HCT116 (cell line): ENCODE measurements around the gene MCC. TPM values are rescaled to one million over a fixed set of nuclear protein-coding genes. Genes with fewer than 3 reads are reported as not detected.

Experiments
- ATAC-seq: fragments of 200-7000 bp; cut with Tn5 transposase; 2 replicates; pipeline ENCODE4 v1.9.1; 2020; ENCODE audit warnings: mild to moderate bottlenecking, moderate library complexity
- BruUV-seq: library from RNA; stranded (reverse); fragments of 400-500 nt; replicated peaks from 2 replicates; lab custom pipeline; 2021; lab: Mats Ljungman, UMichigan
- CTCF ChIA-PET: fragments of 300-600 bp; sonication (Branson Sonifier 250); formaldehyde crosslinking; loops from one replicate; lab custom pipeline; 2021; ENCODE audit warnings: antibody characterized with exemption; lab: Charles Lee
- POLR2A ChIA-PET: fragments of 300-600, 350-600 bp; sonication (Branson Sonifier 250); formaldehyde crosslinking; loops from one replicate; lab custom pipeline; 2021; ENCODE audit warnings: antibody characterized with exemption; lab: Charles Lee
- RAD21 ChIA-PET, 2 experiments: fragments of 300-600 bp; sonication (Branson Sonifier 250); formaldehyde crosslinking; loops; one replicate each; lab custom pipeline; 2023; ENCODE audit warnings: low total read pairs in 2 of 2; ENCODE audit not compliant: uncharacterized antibody in 2 of 2, unreplicated experiment in 2 of 2, low non-redundant PET in 1 of 2; lab: Charles Lee
- DNase-seq: peaks from one replicate; pipeline ENCODE4 v3.0.0-alpha.2; 2010; ENCODE audit warnings: low read depth, low spot score
- H2AFZ ChIP-seq: fragments of 200-600 bp; shearing (Covaris generic), sonication (generic); 2 replicates; pipeline ENCODE4 v1.6.1; 2017; ENCODE audit warnings: low read depth, mixed run types, mixed read lengths, antibody characterized with exemption, low read length; ENCODE audit not compliant: poor library complexity, severe bottlenecking
- H3K27ac ChIP-seq: 2 replicates; pipeline ENCODE4 v1.5.1; 2012; ENCODE audit warnings: low read depth, low read length
- H3K27me3 ChIP-seq: fragments of 200-600 bp; sonication (generic); 2 replicates; pipeline ENCODE4 v1.6.1; 2016; ENCODE audit warnings: mixed run types, low read length, mixed read lengths; ENCODE audit not compliant: insufficient read depth
- H3K36me3 ChIP-seq, 2 experiments: fragments of 200-500 bp in 1 of 2; fragments of 200-600 bp in 1 of 2; sonication (Bioruptor generic) in 1 of 2; sonication (generic) in 1 of 2; 2 replicates each; pipeline versions ENCODE4 v1.5.1 to v1.6.1; 2014 to 2016; ENCODE audit warnings: low read length in 2 of 2, inconsistent platforms in 1 of 2, mixed read lengths in 1 of 2, mixed run types in 1 of 2; ENCODE audit not compliant: insufficient read depth in 2 of 2, control insufficient read depth in 1 of 2
- H3K4me1 ChIP-seq, 2 experiments: fragments of 200-600 bp in 1 of 2; sonication (generic) in 1 of 2; 2 replicates each; pipeline versions ENCODE4 v1.5.1 to v1.6.1; 2012 to 2017; ENCODE audit warnings: low read length in 2 of 2, inconsistent platforms in 1 of 2, mild to moderate bottlenecking in 1 of 2, mixed read lengths in 1 of 2, mixed run types in 1 of 2, moderate library complexity in 1 of 2; ENCODE audit not compliant: insufficient read depth in 2 of 2, control insufficient read depth in 1 of 2
- H3K4me2 ChIP-seq: fragments of 200-600 bp; sonication (generic); 2 replicates; pipeline ENCODE4 v1.6.1; 2017; ENCODE audit warnings: mixed run types, low read length, mixed read lengths
- H3K4me3 ChIP-seq, 2 experiments: fragments of 200-600 bp in 1 of 2; sonication (generic) in 1 of 2; replicated peaks in 1 of 2; 2 replicates each; pipeline ENCODE4 v1.5.1; 2011 to 2016; ENCODE audit warnings: low read length in 2 of 2, control low read depth in 1 of 2, low read depth in 1 of 2, mild to moderate bottlenecking in 1 of 2, mixed read lengths in 1 of 2, mixed run types in 1 of 2
- H3K79me2 ChIP-seq: fragments of 200-600 bp; sonication (generic); 2 replicates; pipeline ENCODE4 v1.6.1; 2017; ENCODE audit warnings: mild to moderate bottlenecking, mixed run types, low read length, moderate library complexity, mixed read lengths; ENCODE audit not compliant: insufficient read depth
- H3K9ac ChIP-seq: fragments of 200-600 bp; sonication (generic); 2 replicates; pipeline ENCODE4 v1.6.1; 2016; ENCODE audit warnings: low read length, mixed read lengths
- H3K9me2 ChIP-seq: fragments of 200-600 bp; sonication (generic), shearing (Covaris generic); 2 replicates; pipeline ENCODE4 v1.6.1; 2017; ENCODE audit warnings: mixed run types, mild to moderate bottlenecking, moderate library complexity; ENCODE audit not compliant: insufficient read depth
- H3K9me3 ChIP-seq, 2 experiments: fragments of 200-500 bp in 1 of 2; fragments of 200-600 bp in 1 of 2; sonication (Bioruptor generic) in 1 of 2; sonication (generic) in 1 of 2; 2 replicates each; pipeline ENCODE4 v1.6.1; 2014 to 2017; ENCODE audit warnings: low read length in 2 of 2, mixed read lengths in 2 of 2, inconsistent platforms in 1 of 2, low read depth in 1 of 2, mild to moderate bottlenecking in 1 of 2, mixed run types in 1 of 2, moderate library complexity in 1 of 2; ENCODE audit not compliant: control insufficient read depth in 1 of 2, insufficient read depth in 1 of 2
- H4K20me1 ChIP-seq: fragments of 200-600 bp; sonication (generic), shearing (Covaris generic); 2 replicates; pipeline ENCODE4 v1.6.1; 2017; ENCODE audit warnings: mixed run types, mild to moderate bottlenecking, moderate library complexity; ENCODE audit not compliant: insufficient read depth
- ATF3 ChIP-seq: IDR thresholded peaks from 2 replicates; pipeline ENCODE4 v1.6.1; 2012
- CTCF ChIP-seq, 3 experiments: fragments of 200-600 bp in 1 of 3; sonication (generic) in 1 of 3; IDR thresholded peaks in 2 of 3; conservative IDR thresholded peaks in 1 of 3; 2 replicates each; pipeline ENCODE4 v1.5.1; 2012 to 2017; ENCODE audit warnings: low read depth in 2 of 3, low read length in 2 of 3, antibody characterized with exemption in 1 of 3, borderline replicate concordance in 1 of 3, control low read depth in 1 of 3, mild to moderate bottlenecking in 1 of 3, mixed read lengths in 1 of 3, mixed run types in 1 of 3, moderate library complexity in 1 of 3; ENCODE audit not compliant: insufficient read depth in 1 of 3
- EGR1 ChIP-seq: IDR thresholded peaks from 2 replicates; pipeline ENCODE4 v1.6.1; 2012; ENCODE audit warnings: low read depth
- ELF1 ChIP-seq: IDR thresholded peaks from 2 replicates; pipeline ENCODE4 v1.6.1; 2012; ENCODE audit warnings: low read depth, borderline replicate concordance
- FOSL1 ChIP-seq: IDR thresholded peaks from 2 replicates; pipeline ENCODE4 v1.6.1; 2012; ENCODE audit warnings: low read depth
- JUND ChIP-seq: IDR thresholded peaks from 2 replicates; pipeline ENCODE4 v1.6.1; 2012
- MAX ChIP-seq: IDR thresholded peaks from 2 replicates; pipeline ENCODE4 v1.6.1; 2012
- POLR2A ChIP-seq: IDR thresholded peaks from 2 replicates; pipeline ENCODE4 v1.7.0; 2011; ENCODE audit warnings: borderline replicate concordance; ENCODE audit not compliant: insufficient read depth, insufficient read length; ENCODE audit errors: extremely low read depth
- POLR2AphosphoS5 ChIP-seq: IDR thresholded peaks from 2 replicates; pipeline ENCODE4 v1.6.1; 2011; ENCODE audit warnings: mild to moderate bottlenecking, low read depth, low read length, moderate library complexity
- SIN3A ChIP-seq: IDR thresholded peaks from 2 replicates; pipeline ENCODE4 v1.6.1; 2012; ENCODE audit warnings: low read depth
- YY1 ChIP-seq: IDR thresholded peaks from 2 replicates; pipeline ENCODE4 v1.6.1; 2011; ENCODE audit warnings: low read length, low read depth, moderate library complexity, mild to moderate bottlenecking; ENCODE audit not compliant: insufficient replicate concordance; ENCODE audit errors: extremely low read depth
- ZBTB33 ChIP-seq: IDR thresholded peaks from 2 replicates; pipeline ENCODE4 v1.6.1; 2011; ENCODE audit warnings: mild to moderate bottlenecking, low read length, moderate library complexity; ENCODE audit not compliant: insufficient replicate concordance; ENCODE audit errors: extremely low read depth
- ZFX ChIP-seq: fragments of 450-650 bp; IDR thresholded peaks from 2 replicates; pipeline ENCODE4 v1.6.1; 2017
- ZNF274 ChIP-seq: fragments of 200-500 bp; sonication (Bioruptor generic); IDR thresholded peaks from 2 replicates; pipeline ENCODE4 v1.6.1; 2014; ENCODE audit warnings: mild to moderate bottlenecking, low read depth, low read length, inconsistent platforms
- intact Hi-C: fragments of 100-400 bp; cut with micrococcal nuclease; formaldehyde crosslinking; loops from 2 replicates; pipeline ENCODE4 v1.10.0; 2022
- total RNA-seq: library from RNA; stranded (reverse); gene quantifications from one replicate; pipeline ENCODE4 v1.2.1, GENCODE V29; 2021; ENCODE audit not compliant: unreplicated experiment

The MCC gene
- total RNA-seq, 1 experiment from 2014 or later, result 20.1 TPM

DNA sequence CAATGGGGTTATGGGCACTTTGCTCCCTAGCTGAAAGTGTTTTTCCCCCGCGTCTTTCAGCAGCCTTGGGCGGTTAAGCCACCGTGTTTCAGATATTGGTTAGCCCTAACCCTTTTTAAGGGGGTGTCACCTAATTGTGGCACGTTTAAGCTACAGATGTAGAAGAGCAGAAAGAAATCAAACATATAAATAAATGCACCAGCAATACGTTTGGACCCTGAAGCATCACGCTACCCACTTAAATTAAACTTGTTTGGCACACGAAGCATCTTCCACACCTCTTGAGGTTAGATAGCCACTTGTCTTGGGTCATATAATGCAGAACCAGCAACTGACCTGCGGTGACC, 26.0 kb upstream of the MCC start:
- intact Hi-C loops, result loop anchor here (5.0 kb wide), 2 partner anchors 93 to 307 kb away; no protein-coding TSS in a partner anchor

More for the DNA sequence above, 26.0 kb upstream of the MCC start:
- H3K9me2 ChIP-seq, result no peaks in the 10 kb centered on the region
- TF ChIP-seq ZFX, result no peak
- no peak for TF ChIP-seq ZBTB33
- TF ChIP-seq SIN3A, result no peak
- no peak for TF ChIP-seq ZNF274
- no peak for TF ChIP-seq ATF3
- TF ChIP-seq FOSL1, result no peak
- TF ChIP-seq YY1, result no peak
- TF ChIP-seq ELF1, result no peak
- no peak for TF ChIP-seq MAX
- no peak for TF ChIP-seq JUND
- TF ChIP-seq POLR2A, result no peak
- no peak for TF ChIP-seq POLR2AphosphoS5
- TF ChIP-seq CTCF (IDR thresholded peaks at IDR 0.05 in 2 of 3, conservative IDR thresholded peaks at IDR 0.05 in 1 of 3; ENCODE audit: borderline replicate concordance in 1 of 3, insufficient read depth in 1 of 3, low read depth in 2 of 3, low read length in 2 of 3), result no peak
- no peak for TF ChIP-seq EGR1
- H3K4me3 ChIP-seq, result peak overlapping the region; percentile 68 to 84
- ATAC-seq, result no peak
- peaks cover 51% of the 10 kb centered on the region for H3K79me2 ChIP-seq
- H3K27ac ChIP-seq, result peak overlapping the region; percentile 68; the same call in 1 of the 2 replicates
- H3K4me2 ChIP-seq, result peak overlapping the region; percentile 70
- no peaks in the 10 kb centered on the region for H4K20me1 ChIP-seq
- no peaks in the 10 kb centered on the region for H3K27me3 ChIP-seq
- ChIA-PET RAD21 (no interaction called here), POLR2A (no interaction called here), CTCF (interaction anchor here (1.1 to 1.2 kb wide), 2 partner anchors 9 to 1555 kb away, joined by 3 read pairs; no protein-coding TSS in a partner anchor)
- no TSS peak for BruUV-seq
- H3K9me3 ChIP-seq, result peaks cover 0 to 6% of the 10 kb centered on the region in 2 experiments; a peak in 1 of 4 replicates
- peaks cover 0 to 15% of the 10 kb centered on the region in 2 experiments; a peak in 2 of 4 replicates for H3K4me1 ChIP-seq
- H2AFZ ChIP-seq, result no peak overlapping the region
- DNase-seq, result no peak
- H3K36me3 ChIP-seq, result peaks cover under 1 to 2% of the 10 kb centered on the region in 2 experiments; a peak in 2 of 4 replicates
- peak overlapping the region; percentile 84 for H3K9ac ChIP-seq
